ENCODE results near the gene CCL15. TPM values are rescaled to one million over a fixed set of nuclear protein-coding genes. Genes with fewer than 3 reads are reported as not detected.

Gene CCL15
- total RNA-seq, 2 donors from 2014 or later, result not detected

DNA sequence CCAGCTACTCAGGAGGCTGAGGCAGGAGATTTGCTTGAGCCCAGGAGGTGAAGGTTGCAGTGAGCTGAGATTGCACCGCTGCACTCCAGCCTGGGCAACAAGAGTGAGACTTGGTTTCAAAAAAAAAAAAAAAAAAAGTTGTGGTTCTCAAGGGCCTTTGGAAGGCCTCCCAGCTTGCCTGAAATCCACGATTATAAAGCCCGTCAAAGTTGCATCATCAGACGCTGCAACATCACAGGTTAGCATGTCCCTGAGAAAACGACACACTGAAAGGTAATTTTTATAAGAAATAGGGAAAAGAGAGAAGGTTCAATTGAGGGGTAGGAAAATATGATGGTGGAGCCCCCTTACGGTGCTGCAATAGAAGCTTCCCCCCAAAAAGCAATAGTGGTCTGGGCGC, 53.3 kb downstream of the CCL15 start:
- Mint-ChIP-seq H3K36me3 (ENCODE audit: low read depth) (no peaks in the 10 kb centered on the region), H3K27me3 (ENCODE audit: insufficient read depth) (no peaks in the 10 kb centered on the region), H3K4me3 (no peak overlapping the region), H3K9me3 (peaks cover 9% of the 10 kb centered on the region), H3K4me1 (peaks cover 9% of the 10 kb centered on the region), H3K27ac (no peak overlapping the region)
- 95 to 96% methylated on average over 6 to 7 of the region's 7 CpGs for WGBS, 2 experiments (ENCODE audit: insufficient coverage in 1 of 2, insufficient read length in 1 of 2)
- Histone ChIP-seq H3K4me3 (ENCODE audit: low read length) (no peak overlapping the region), H3K9me3 (ENCODE audit: control insufficient read depth, low read length) (no peaks in the 10 kb centered on the region), H3K9ac (ENCODE audit: extremely low read depth, low read length, poor library complexity, severe bottlenecking) (no peak overlapping the region), H3K27ac (ENCODE audit: low read depth, low read length) (no peak overlapping the region), H3K27me3 (ENCODE audit: control insufficient read depth, insufficient read depth, low read length, poor library complexity, severe bottlenecking) (no peaks in the 10 kb centered on the region), H3K4me1 (ENCODE audit: control insufficient read depth, insufficient read depth, low read length) (no peaks in the 10 kb centered on the region), H3K36me3 (ENCODE audit: control insufficient read depth, insufficient read depth, low read length) (no peaks in the 10 kb centered on the region)
- DNase-seq, result no peak
- TF ChIP-seq, protein P1, sequence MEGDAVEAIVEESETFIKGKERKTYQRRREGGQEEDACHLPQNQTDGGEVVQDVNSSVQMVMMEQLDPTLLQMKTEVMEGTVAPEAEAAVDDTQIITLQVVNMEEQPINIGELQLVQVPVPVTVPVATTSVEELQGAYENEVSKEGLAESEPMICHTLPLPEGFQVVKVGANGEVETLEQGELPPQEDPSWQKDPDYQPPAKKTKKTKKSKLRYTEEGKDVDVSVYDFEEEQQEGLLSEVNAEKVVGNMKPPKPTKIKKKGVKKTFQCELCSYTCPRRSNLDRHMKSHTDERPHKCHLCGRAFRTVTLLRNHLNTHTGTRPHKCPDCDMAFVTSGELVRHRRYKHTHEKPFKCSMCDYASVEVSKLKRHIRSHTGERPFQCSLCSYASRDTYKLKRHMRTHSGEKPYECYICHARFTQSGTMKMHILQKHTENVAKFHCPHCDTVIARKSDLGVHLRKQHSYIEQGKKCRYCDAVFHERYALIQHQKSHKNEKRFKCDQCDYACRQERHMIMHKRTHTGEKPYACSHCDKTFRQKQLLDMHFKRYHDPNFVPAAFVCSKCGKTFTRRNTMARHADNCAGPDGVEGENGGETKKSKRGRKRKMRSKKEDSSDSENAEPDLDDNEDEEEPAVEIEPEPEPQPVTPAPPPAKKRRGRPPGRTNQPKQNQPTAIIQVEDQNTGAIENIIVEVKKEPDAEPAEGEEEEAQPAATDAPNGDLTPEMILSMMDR (conservative IDR thresholded peaks at IDR 0.05), result no peak

Other genes with a start within 250 kb of the CCL15 start
- under 1 TPM in 1 of 2 donors, not detected in 1; 0.09 TPM for gene GAS2L2, start 248.3 kb downstream of the CCL15 start, total RNA-seq
- gene C17orf50, start 240.7 kb downstream of the CCL15 start, total RNA-seq, result not detected
- not detected for gene MMP28, start 205.9 kb downstream of the CCL15 start, total RNA-seq
- 100 to 1,000 TPM; 230 to 247 TPM for gene TAF15, start 192.1 kb downstream of the CCL15 start, total RNA-seq
- not detected for gene HEATR9, start 132.7 kb downstream of the CCL15 start, total RNA-seq
- not detected for gene CCL5, start 121.2 kb downstream of the CCL15 start, total RNA-seq
- gene RDM1, start 70.8 kb downstream of the CCL15 start, total RNA-seq, result 10 to 100 TPM in 1 of 2 donors, 1 to 10 TPM in 1; 5.3 to 14.2 TPM
- gene LYZL6, start 57.8 kb downstream of the CCL15 start, total RNA-seq, result not detected
- gene CCL16, start 20.1 kb downstream of the CCL15 start, total RNA-seq, result not detected
- gene CCL14, start 14.8 kb downstream of the CCL15 start, total RNA-seq, result not detected
- gene CCL23, start 16.4 kb upstream of the CCL15 start, total RNA-seq, result not detected
- gene CCL18, start 62.7 kb upstream of the CCL15 start, total RNA-seq, result not detected
- gene CCL3, start 88.6 kb upstream of the CCL15 start, total RNA-seq, result not detected
- gene CCL4, start 102.3 kb upstream of the CCL15 start, total RNA-seq, result not detected
- gene TBC1D3B, start 175.1 kb upstream of the CCL15 start, total RNA-seq, result 10 to 100 TPM; 13.1 to 18.4 TPM
- gene CCL3L1, start 195.2 kb upstream of the CCL15 start, total RNA-seq, result 1 to 10 TPM in 1 of 2 donors, under 1 TPM in 1; 0.35 to 2.0 TPM
- not detected for gene CCL4L2, start 209.5 kb upstream of the CCL15 start, total RNA-seq